IMR-90 (cell line): ENCODE data around the gene MEGF6. TPM values are rescaled to one million over a fixed set of nuclear protein-coding genes. Genes with fewer than 3 reads are reported as not detected.

Experiments used
- ATAC-seq: fragments of 200-7000 bp; cut with Tn5 transposase; 2 replicates; pipeline ENCODE4 v1.9.1; 2020; ENCODE audit warnings: low read depth, mild to moderate bottlenecking, moderate library complexity
- BruUV-seq: library from RNA; stranded (reverse); fragments of 400-500 nt; replicated peaks from 2 replicates; lab custom pipeline; 2021; lab: Mats Ljungman, UMichigan
- CTCF ChIA-PET: fragments of 300-600 bp; formaldehyde crosslinking; extraction: SDS; loops from one replicate; lab custom pipeline; 2021; ENCODE audit warnings: antibody characterized with exemption; lab: Yijun Ruan, JAX
- POLR2A ChIA-PET: fragments of 300-600 bp; sonication (Branson Sonifier 250); formaldehyde crosslinking; loops from one replicate; lab custom pipeline; 2022; ENCODE audit warnings: antibody characterized with exemption; ENCODE audit not compliant: unreplicated experiment; lab: Charles Lee
- DNase-seq: peaks from one replicate; pipeline ENCODE4 v3.0.0; 2013
- H2AFZ ChIP-seq: replicated peaks from 2 replicates; pipeline ENCODE3; 2013; ENCODE audit warnings: low read length, mild to moderate bottlenecking; ENCODE audit not compliant: poor library complexity
- H2AK5ac ChIP-seq: 2 replicates; pipeline ENCODE4 v1.6.1; 2013; ENCODE audit warnings: low read depth, low read length, inconsistent platforms
- H2AK9ac ChIP-seq: replicated peaks from 2 replicates; pipeline ENCODE3; 2013; ENCODE audit warnings: mild to moderate bottlenecking, low read depth, low read length, moderate library complexity; ENCODE audit not compliant: poor library complexity
- H2BK120ac ChIP-seq: 2 replicates; pipeline ENCODE4 v1.6.1; 2013; ENCODE audit warnings: low read depth, low read length, inconsistent platforms
- H2BK15ac ChIP-seq: 3 replicates; pipeline ENCODE4 v1.6.1; 2013; ENCODE audit warnings: low read depth, low read length, inconsistent platforms
- H2BK20ac ChIP-seq: 2 replicates; pipeline ENCODE4 v1.6.1; 2013; ENCODE audit warnings: low read depth, mild to moderate bottlenecking, inconsistent platforms, low read length, moderate library complexity
- H2BK5ac ChIP-seq: 2 replicates; pipeline ENCODE4 v1.6.1; 2013; ENCODE audit warnings: mild to moderate bottlenecking, low read depth, low read length, inconsistent platforms; ENCODE audit not compliant: poor library complexity, severe bottlenecking
- H3K14ac ChIP-seq: replicated peaks from 2 replicates; pipeline ENCODE4 v1.6.1; 2013; ENCODE audit warnings: low read depth, low read length, inconsistent platforms
- H3K18ac ChIP-seq: 2 replicates; pipeline ENCODE4 v1.6.1; 2013; ENCODE audit warnings: low read depth, low read length, control low read depth
- H3K23ac ChIP-seq: 2 replicates; pipeline ENCODE4 v1.6.1; 2013; ENCODE audit warnings: low read depth, low read length, inconsistent platforms
- H3K27ac ChIP-seq: 2 replicates; pipeline ENCODE4 v1.5.1; 2013; ENCODE audit warnings: mild to moderate bottlenecking, control low read depth, low read length; ENCODE audit not compliant: insufficient read depth
- H3K27me3 ChIP-seq: 2 replicates; pipeline ENCODE4 v1.6.1; 2013; ENCODE audit warnings: low read length; ENCODE audit not compliant: control insufficient read depth, insufficient read depth
- H3K36me3 ChIP-seq: 2 replicates; pipeline ENCODE4 v1.6.1; 2013; ENCODE audit warnings: low read length, mixed read lengths; ENCODE audit not compliant: control insufficient read depth, insufficient read depth
- H3K4ac ChIP-seq: 2 replicates; pipeline ENCODE4 v1.6.1; 2013; ENCODE audit warnings: low read depth, low read length, inconsistent platforms
- H3K4me1 ChIP-seq: 2 replicates; pipeline ENCODE4 v1.6.1; 2013; ENCODE audit warnings: low read length, mixed read lengths; ENCODE audit not compliant: control insufficient read depth, insufficient read depth
- H3K4me2 ChIP-seq: 2 replicates; pipeline ENCODE4 v1.6.1; 2013; ENCODE audit warnings: low read depth, mild to moderate bottlenecking, control low read depth, low read length, moderate library complexity
- H3K4me3 ChIP-seq: 2 replicates; pipeline ENCODE4 v1.5.1; 2013; ENCODE audit warnings: low read depth, mild to moderate bottlenecking, control low read depth, low read length, moderate library complexity; ENCODE audit not compliant: insufficient read depth
- H3K56ac ChIP-seq: 2 replicates; pipeline ENCODE4 v1.6.1; 2013; ENCODE audit warnings: low read length, inconsistent platforms; ENCODE audit not compliant: insufficient read depth; ENCODE audit errors: extremely low read depth
- H3K79me1 ChIP-seq, 2 experiments: 2 replicates each; pipeline ENCODE4 v1.6.1; 2013; ENCODE audit warnings: low read length in 2 of 2, inconsistent platforms in 1 of 2, low read depth in 1 of 2
- H3K9ac ChIP-seq: 2 replicates; pipeline ENCODE4 v1.6.1; 2013; ENCODE audit warnings: low read depth, low read length, control low read depth
- H3K9me1 ChIP-seq: 2 replicates; pipeline ENCODE4 v1.6.1; 2013; ENCODE audit warnings: low read length, inconsistent platforms; ENCODE audit not compliant: insufficient read depth
- H3K9me3 ChIP-seq: 2 replicates; pipeline ENCODE4 v1.6.1; 2013; ENCODE audit warnings: low read length; ENCODE audit not compliant: control insufficient read depth, insufficient read depth
- H4K20me1 ChIP-seq: 2 replicates; pipeline ENCODE4 v1.6.1; 2013; ENCODE audit warnings: low read length, inconsistent platforms; ENCODE audit not compliant: insufficient read depth
- H4K5ac ChIP-seq: 2 replicates; pipeline ENCODE4 v1.6.1; 2013; ENCODE audit warnings: mild to moderate bottlenecking, low read depth, low read length, control low read depth
- H4K8ac ChIP-seq, 2 experiments: 2 replicates each; pipeline ENCODE4 v1.6.1; 2013; ENCODE audit warnings: low read depth in 2 of 2, low read length in 2 of 2, control low read depth in 1 of 2, inconsistent platforms in 1 of 2
- H4K91ac ChIP-seq: 2 replicates; pipeline ENCODE4 v1.6.1; 2013; ENCODE audit warnings: low read depth, low read length, inconsistent platforms; ENCODE audit not compliant: insufficient read depth
- BHLHE40 ChIP-seq: fragments of 150-350 bp; IDR thresholded peaks from 2 replicates; pipeline ENCODE4 v1.6.1; 2016; ENCODE audit warnings: mild to moderate bottlenecking, low read depth, low read length
- CEBPB ChIP-seq: IDR thresholded peaks from 2 replicates; pipeline ENCODE4 v1.6.1; 2012; ENCODE audit warnings: low read depth, low read length, improper control_type of control experiment
- CHD1 ChIP-seq: IDR thresholded peaks from 2 replicates; pipeline ENCODE4 v1.6.1; 2012; ENCODE audit warnings: low read depth, low read length, improper control_type of control experiment
- CTCF ChIP-seq: conservative IDR thresholded peaks from 2 replicates; pipeline ENCODE4 v1.5.1; 2012; ENCODE audit warnings: mild to moderate bottlenecking, low read depth, low read length, improper control_type of control experiment
- ELK1 ChIP-seq: fragments of 150-350 bp; IDR thresholded peaks from 2 replicates; pipeline ENCODE4 v1.6.1; 2016; ENCODE audit warnings: low read depth, mild to moderate bottlenecking, low read length, moderate library complexity, borderline replicate concordance
- FOS ChIP-seq: fragments of 150-350 bp; IDR thresholded peaks from 2 replicates; pipeline ENCODE4 v1.6.1; 2016; ENCODE audit warnings: low read depth, low read length
- MAFK ChIP-seq: IDR thresholded peaks from 2 replicates; pipeline ENCODE4 v1.6.1; 2012; ENCODE audit warnings: low read depth, low read length, improper control_type of control experiment
- MAZ ChIP-seq: IDR thresholded peaks from 2 replicates; pipeline ENCODE4 v1.6.1; 2012; ENCODE audit warnings: low read depth, mild to moderate bottlenecking, low read length, improper control_type of control experiment, moderate library complexity, borderline replicate concordance
- MXI1 ChIP-seq: IDR thresholded peaks from 2 replicates; pipeline ENCODE4 v1.6.1; 2012; ENCODE audit warnings: low read depth, mild to moderate bottlenecking, low read length, moderate library complexity, borderline replicate concordance
- NFE2L2 ChIP-seq: fragments of 150-350 bp; IDR thresholded peaks from 2 replicates; pipeline ENCODE4 v1.6.1; 2016; ENCODE audit warnings: low read depth, mild to moderate bottlenecking, low read length
- POLR2A ChIP-seq: IDR thresholded peaks from 2 replicates; pipeline ENCODE4 v1.6.1; 2012; ENCODE audit warnings: mild to moderate bottlenecking, low read depth, low read length
- RAD21 ChIP-seq: IDR thresholded peaks from 2 replicates; pipeline ENCODE4 v1.6.1; 2012; ENCODE audit warnings: low read length, improper control_type of control experiment
- RCOR1 ChIP-seq: IDR thresholded peaks from 2 replicates; pipeline ENCODE4 v1.6.1; 2012; ENCODE audit warnings: mild to moderate bottlenecking, low read length, improper control_type of control experiment; ENCODE audit not compliant: insufficient replicate concordance
- SMC3 ChIP-seq: fragments of 150-350 bp; IDR thresholded peaks from 2 replicates; pipeline ENCODE4 v1.6.1; 2016; ENCODE audit warnings: low read depth, mild to moderate bottlenecking, antibody characterized with exemption, low read length, moderate library complexity
- USF2 ChIP-seq: fragments of 150-350 bp; IDR thresholded peaks from 2 replicates; pipeline ENCODE4 v1.6.1; 2017; ENCODE audit warnings: mild to moderate bottlenecking, antibody characterized with exemption, low read length, low read depth
- WGBS, 2 experiments: methylation state at CpG; one replicate each; pipeline versions ENCODE4 v1.1.5 to v1.1.7; 2013; ENCODE audit warnings: missing lambda C conversion rate in 2 of 2; ENCODE audit not compliant: insufficient read length in 1 of 2; ENCODE audit errors: extremely low coverage in 2 of 2; 5-methylcytosine and 5-hydroxymethylcytosine counted together
- dilution Hi-C: fragments of 300-500 bp; cut with HindIII; formaldehyde crosslinking; loops from one replicate; pipeline ENCODE4 v1.14.3; 2018; ENCODE audit warnings: low sequenced_read_pairs; ENCODE audit not compliant: unreplicated experiment
- in situ Hi-C: fragments of 300-500 bp; cut with MboI; formaldehyde crosslinking; loops from 3 replicates; pipeline ENCODE4 v1.14.3; 2019; ENCODE audit warnings: low sequenced_read_pairs, inconsistent platforms, mixed read lengths
- intact Hi-C: fragments of 100-400 bp; cut with micrococcal nuclease; formaldehyde crosslinking; loops from 2 replicates; pipeline ENCODE4 v1.10.0; 2022
- polyA plus RNA-seq, 3 experiments: library from polyadenylated mRNA; depleted of rRNA; stranded (reverse); fragments of >200 nt; gene quantifications; 2 replicates each; pipeline ENCODE4 v1.2.3, GENCODE V29; 2012; ENCODE audit warnings: low replicate concordance in 1 of 3
- total RNA-seq: library from RNA; depleted of rRNA; stranded (reverse); fragments of >200 nt; gene quantifications from 2 replicates; pipeline ENCODE4 v1.2.3, GENCODE V29; 2012

Gene MEGF6
- total and polyA plus RNA-seq, 2 of the 4 experiments (the other 2 are of a cell fraction) = 0.72 to 4.1 TPM

- Histone ChIP-seq H3K4me1 (no peaks in the 10 kb centered on the region), H3K4me3 (no peak overlapping the region), H3K27ac (no peak overlapping the region), H4K91ac (no peak overlapping the region), H3K79me1 (no peaks in the 10 kb centered on the region), H2BK120ac (no peak overlapping the region), H2BK5ac (no peak overlapping the region), H3K9me1 (no peaks in the 10 kb centered on the region), H4K8ac (no peak overlapping the region), H3K9me3 (no peaks in the 10 kb centered on the region), H3K18ac (no peak overlapping the region), H3K4ac (no peak overlapping the region), H2AK5ac (no peak overlapping the region), H2AFZ (no peak overlapping the region), H3K4me2 (no peak overlapping the region), H3K27me3 (peaks cover 5% of the 10 kb centered on the region; the same call in 1 of the 2 replicates), H2BK20ac (no peak overlapping the region), H3K14ac (no peak overlapping the region), H2BK15ac (no peak overlapping the region), H3K9ac (no peak overlapping the region), H3K36me3 (no peaks in the 10 kb centered on the region), H2AK9ac (no peak overlapping the region), H4K20me1 (no peaks in the 10 kb centered on the region), H3K23ac (no peak overlapping the region), H3K56ac (no peak overlapping the region), H4K5ac (no peak overlapping the region)
- ATAC-seq (no peak), DNase-seq (no peak)
- dilution Hi-C loops = no loop called here
- POLR2A ChIA-PET = no interaction called here
- BruUV-seq = no TSS peak
- 81% methylated on average over 7 of the region's 21 CpGs; no CpG with 5 or more reads in 1 of the 2 experiments for WGBS, 2 experiments
- intact Hi-C loops = no loop called here
- in situ Hi-C loops = no loop called here
- CTCF ChIA-PET = no interaction called here
- TF ChIP-seq NFE2L2 (no peak), RAD21 (no peak), CHD1 (no peak), BHLHE40 (no peak), FOS (no peak), SMC3 (no peak), USF2 (no peak), CEBPB (no peak), MAFK (no peak), MXI1 (no peak), ELK1 (no peak), POLR2A (no peak), RCOR1 (no peak), CTCF (no peak), MAZ (no peak)
These were observed 41.0 kb downstream of the MEGF6 start for GRCh38 chr1:3570066-3570986.
